Measurements from ENCODE around the gene KCNMA1. TPM values are rescaled to one million over a fixed set of nuclear protein-coding genes. Genes with fewer than 3 reads are reported as not detected.

Gene KCNMA1
- total RNA-seq, 1 experiment from 2014 or later, result 0.49 TPM

GRCh38 chr10:77135555-77135954 is 502.1 kb downstream of the KCNMA1 start:
- intact Hi-C loops (cut with micrococcal nuclease), result no loop called here
- no peaks in the 10 kb centered on the region for H3K36me3 ChIP-seq (ENCODE audit: control insufficient read depth in 1 of 2, insufficient read depth in 2 of 2, low read length in 2 of 2)
- no peak overlapping the region for H3K27ac ChIP-seq (ENCODE audit: low read depth, low read length)
- H3K27me3 ChIP-seq (ENCODE audit: insufficient read depth, low read length), result peaks cover 40% of the 10 kb centered on the region
- no peak overlapping the region for H3K9ac ChIP-seq (ENCODE audit: low read length)
- no peak overlapping the region for H3K4me3 ChIP-seq (replicated peaks in 1 of 2; ENCODE audit: low read depth in 1 of 2, low read length in 2 of 2)
- H3K9me3 ChIP-seq (ENCODE audit: control insufficient read depth in 1 of 2, insufficient read depth in 1 of 2, low read depth in 1 of 2, low read length in 2 of 2), result no peaks in the 10 kb centered on the region
- H3K9me2 ChIP-seq (ENCODE audit: insufficient read depth), result no peaks in the 10 kb centered on the region
- H3K79me2 ChIP-seq (ENCODE audit: insufficient read depth, low read length), result no peaks in the 10 kb centered on the region
- H2AFZ ChIP-seq (ENCODE audit: low read depth, low read length, poor library complexity, severe bottlenecking), result no peak overlapping the region
- POLR2A ChIA-PET, result no interaction called here
- no TSS peak for BruUV-seq (replicated peaks)
- TF ChIP-seq RAD21 (IDR thresholded peaks at IDR 0.05; ENCODE audit: low read depth), result no peak
- TF ChIP-seq SP1 (IDR thresholded peaks at IDR 0.05; ENCODE audit: low read depth), result no peak
- no peak for TF ChIP-seq EZH2 (IDR thresholded peaks at IDR 0.05)
- TF ChIP-seq SRF (IDR thresholded peaks at IDR 0.05; ENCODE audit: low read depth), result no peak
- CTCF ChIA-PET, result no interaction called here
- ATAC-seq (no peak), DNase-seq (ENCODE audit: low read depth, low spot score) (no peak)
- no peaks in the 10 kb centered on the region for H3K4me1 ChIP-seq (ENCODE audit: control insufficient read depth in 1 of 2, insufficient read depth in 2 of 2, low read length in 2 of 2)
- no peak overlapping the region for H3K4me2 ChIP-seq (ENCODE audit: low read length)
- no peaks in the 10 kb centered on the region for H4K20me1 ChIP-seq (ENCODE audit: insufficient read depth)
- RAD21 ChIA-PET (ENCODE audit: low non-redundant PET in 1 of 2, low total read pairs in 2 of 2, uncharacterized antibody in 2 of 2, unreplicated experiment in 2 of 2), result no interaction called here

- intact Hi-C loops (cut with micrococcal nuclease), result no loop called here
- POLR2A ChIA-PET, result no interaction called here
- Histone ChIP-seq H2AFZ (ENCODE audit: low read depth, low read length, poor library complexity, severe bottlenecking) (no peak overlapping the region), H4K20me1 (ENCODE audit: insufficient read depth) (no peaks in the 10 kb centered on the region), H3K27ac (ENCODE audit: low read depth, low read length) (no peak overlapping the region), H3K9ac (ENCODE audit: low read length) (no peak overlapping the region), H3K36me3 (ENCODE audit: control insufficient read depth in 1 of 2, insufficient read depth in 2 of 2, low read length in 2 of 2) (no peaks in the 10 kb centered on the region), H3K9me2 (ENCODE audit: insufficient read depth) (no peaks in the 10 kb centered on the region), H3K4me1 (ENCODE audit: control insufficient read depth in 1 of 2, insufficient read depth in 2 of 2, low read length in 2 of 2) (no peaks in the 10 kb centered on the region), H3K9me3 (ENCODE audit: control insufficient read depth in 1 of 2, insufficient read depth in 1 of 2, low read depth in 1 of 2, low read length in 2 of 2) (no peaks in the 10 kb centered on the region), H3K4me3 (replicated peaks in 1 of 2; ENCODE audit: low read depth in 1 of 2, low read length in 2 of 2) (no peak overlapping the region), H3K27me3 (ENCODE audit: insufficient read depth, low read length) (peaks cover 22% of the 10 kb centered on the region), H3K4me2 (ENCODE audit: low read length) (no peak overlapping the region), H3K79me2 (ENCODE audit: insufficient read depth, low read length) (no peaks in the 10 kb centered on the region)
- CTCF ChIA-PET, result no interaction called here
- RAD21 ChIA-PET (ENCODE audit: low non-redundant PET in 1 of 2, low total read pairs in 2 of 2, uncharacterized antibody in 2 of 2, unreplicated experiment in 2 of 2), result no interaction called here
- ATAC-seq, result no peak
- DNase-seq (ENCODE audit: low read depth, low spot score), result no peak
- BruUV-seq (replicated peaks), result no TSS peak
- no peak for TF ChIP-seq FOSL1 (IDR thresholded peaks at IDR 0.05; ENCODE audit: low read depth)
- TF ChIP-seq ELF1 (IDR thresholded peaks at IDR 0.05; ENCODE audit: borderline replicate concordance, low read depth), result no peak
- TF ChIP-seq CTCF (IDR thresholded peaks at IDR 0.05 in 2 of 3, conservative IDR thresholded peaks at IDR 0.05 in 1 of 3; ENCODE audit: borderline replicate concordance in 1 of 3, insufficient read depth in 1 of 3, low read depth in 2 of 3, low read length in 2 of 3), result no peak
- no peak for TF ChIP-seq ZBTB33 (IDR thresholded peaks at IDR 0.05; ENCODE audit: extremely low read depth, insufficient replicate concordance, low read length)
- TF ChIP-seq EZH2phosphoT487 (IDR thresholded peaks at IDR 0.05; ENCODE audit: borderline replicate concordance), result no peak
- TF ChIP-seq TCF7L2 (IDR thresholded peaks at IDR 0.05; ENCODE audit: borderline replicate concordance, extremely low read depth, insufficient read depth, insufficient read length), result no peak
- no peak for TF ChIP-seq CEBPB (IDR thresholded peaks at IDR 0.05; ENCODE audit: low read depth)
- no peak for TF ChIP-seq CBX3 (IDR thresholded peaks at IDR 0.05; ENCODE audit: low read depth)
- no peak for TF ChIP-seq ZFX (IDR thresholded peaks at IDR 0.05)
- TF ChIP-seq ZNF274 (IDR thresholded peaks at IDR 0.05; ENCODE audit: low read depth, low read length), result no peak
- TF ChIP-seq ATF3 (IDR thresholded peaks at IDR 0.05), result no peak
Observed at GRCh38 chr10:77131214-77131613, 506.4 kb downstream of the KCNMA1 start.

Data from HCT116 (cell line).